ENCODE results near the gene RTBDN.
"Not testable (repeated sequence)": the region's sequence is repeated elsewhere in the genome, so short reads cannot be mapped to it uniquely, and the experiment has no call there.

RTBDN gene

DNA sequence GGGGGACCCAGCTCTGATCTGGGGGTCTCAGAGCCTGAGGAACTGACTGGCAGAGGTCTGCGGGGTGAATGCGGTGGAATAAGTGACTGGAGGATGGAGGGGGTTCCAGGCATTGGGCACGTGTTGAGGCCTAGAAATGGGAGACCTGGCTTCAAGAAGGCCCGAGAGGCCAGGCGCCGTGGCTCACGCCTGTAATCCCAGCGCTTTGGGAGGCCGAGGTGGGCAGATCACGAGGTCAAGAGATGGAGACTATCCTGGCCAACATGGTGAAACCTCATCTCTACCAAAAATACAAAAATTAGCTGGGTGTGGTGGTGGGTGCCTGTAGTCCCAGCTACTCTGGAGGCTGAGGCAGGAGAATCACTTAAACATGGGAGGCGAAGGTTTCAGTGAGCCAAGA lies 16.6 kb downstream of the RTBDN start:
- not testable (repeated sequence) for DNase-seq

DNA sequence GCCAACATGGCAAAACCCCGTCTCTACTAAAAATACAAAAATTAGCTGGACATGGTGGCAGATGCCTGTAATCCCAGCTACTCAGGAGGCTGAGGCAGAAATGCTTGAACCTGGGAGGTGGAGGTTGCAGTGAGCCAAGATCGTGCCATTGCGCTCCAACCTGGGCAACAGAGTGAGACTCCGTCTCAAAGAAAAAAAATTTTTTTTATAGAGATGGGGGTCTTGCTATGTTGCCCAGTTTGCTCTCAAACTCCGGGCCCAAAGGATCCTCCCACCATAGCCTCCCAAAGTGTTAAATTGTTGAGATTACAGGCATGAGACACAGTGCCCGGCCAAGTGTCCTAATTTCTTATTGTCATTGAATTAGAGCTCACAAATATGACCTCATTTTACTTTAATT lies 17.2 kb downstream of the RTBDN start:
- DNase-seq, result not testable (repeated sequence)

DNA sequence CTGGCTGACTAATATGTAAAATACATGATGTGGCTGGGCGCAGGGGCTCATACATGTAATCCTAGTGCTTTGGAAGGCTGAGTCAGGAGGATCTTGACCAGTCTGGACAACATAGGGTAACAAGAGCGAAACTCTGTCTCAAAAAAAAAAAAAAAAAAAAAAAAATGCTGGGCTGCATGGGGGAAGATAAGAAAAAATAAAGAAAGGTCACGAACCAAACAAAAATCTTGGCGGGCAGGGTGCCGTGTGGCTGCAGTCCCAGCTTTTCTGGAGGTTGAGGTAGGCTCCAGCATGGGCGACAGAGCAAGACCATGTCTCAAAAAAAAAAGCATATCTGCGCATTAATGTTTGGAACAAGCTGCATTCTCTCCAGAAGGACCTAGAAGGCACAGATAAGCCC lies 19.3 kb downstream of the RTBDN start:
- no peak for DNase-seq

DNA sequence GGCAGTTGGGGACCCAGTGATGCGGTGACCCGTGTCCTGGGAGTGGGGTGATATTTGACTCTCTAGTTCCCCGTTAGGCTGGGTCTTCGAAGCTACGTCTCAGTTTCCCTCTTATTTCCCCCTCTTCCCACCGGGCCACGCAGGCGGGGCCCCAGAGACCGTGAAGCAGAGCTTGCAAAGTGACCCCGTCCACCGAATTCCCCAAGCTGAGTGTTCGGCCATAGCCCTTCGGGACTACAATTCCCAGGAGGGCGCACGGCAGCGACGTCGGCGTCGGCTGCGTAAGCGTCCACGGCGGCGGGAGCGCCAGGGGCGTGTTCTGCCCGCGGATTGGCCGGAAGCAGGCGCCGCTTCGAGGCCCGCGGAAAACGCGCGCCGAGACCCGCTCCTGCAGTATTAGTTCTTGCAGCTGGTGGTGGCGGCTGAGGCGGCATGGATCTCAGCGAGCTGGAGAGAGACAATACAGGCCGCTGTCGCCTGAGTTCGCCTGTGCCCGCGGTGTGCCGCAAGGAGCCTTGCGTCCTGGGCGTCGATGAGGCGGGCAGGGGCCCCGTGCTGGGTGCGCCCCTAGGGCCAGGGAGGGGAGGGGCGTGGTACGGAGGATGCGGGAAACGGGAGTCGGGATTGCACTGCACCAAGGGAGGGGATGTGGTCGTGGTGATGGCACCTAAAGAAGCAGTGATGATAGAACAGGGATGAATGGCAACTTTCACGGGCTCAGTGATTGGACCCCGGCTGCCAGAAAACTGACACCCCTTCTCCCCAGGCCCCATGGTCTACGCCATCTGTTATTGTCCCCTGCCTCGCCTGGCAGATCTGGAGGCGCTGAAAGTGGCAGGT lies 27.9 kb downstream of the RTBDN start, which contains the start of gene RNASEH2A:
RNASEH2A (plus strand) TSS at position 343 of the 840 bp plus-strand sequence; CDS start at position 433, 90 bp downstream.
- DNase-seq, result peak; percentile 52 to 93

DNA sequence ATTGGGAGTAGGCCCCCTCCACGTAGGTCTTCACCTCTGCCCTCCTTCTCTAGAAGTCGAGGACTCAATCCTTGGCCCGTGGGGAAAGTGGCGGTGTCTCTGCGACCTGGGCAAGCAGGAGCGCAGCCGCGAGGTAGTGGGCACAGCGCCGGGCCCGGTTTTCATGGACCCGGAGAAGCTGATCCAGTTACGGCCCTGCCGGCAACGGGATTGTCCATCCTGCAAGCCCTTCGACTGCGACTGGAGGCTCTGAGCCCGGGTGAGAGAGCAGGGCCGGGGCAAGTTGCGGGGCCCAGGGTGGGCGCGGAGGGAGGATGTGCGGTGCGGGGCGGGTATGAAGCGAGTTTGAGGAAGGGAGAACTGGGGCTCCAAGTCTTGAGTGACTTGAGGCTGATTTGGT lies 30.3 kb downstream of the RTBDN start:
- no peak for DNase-seq

DNA sequence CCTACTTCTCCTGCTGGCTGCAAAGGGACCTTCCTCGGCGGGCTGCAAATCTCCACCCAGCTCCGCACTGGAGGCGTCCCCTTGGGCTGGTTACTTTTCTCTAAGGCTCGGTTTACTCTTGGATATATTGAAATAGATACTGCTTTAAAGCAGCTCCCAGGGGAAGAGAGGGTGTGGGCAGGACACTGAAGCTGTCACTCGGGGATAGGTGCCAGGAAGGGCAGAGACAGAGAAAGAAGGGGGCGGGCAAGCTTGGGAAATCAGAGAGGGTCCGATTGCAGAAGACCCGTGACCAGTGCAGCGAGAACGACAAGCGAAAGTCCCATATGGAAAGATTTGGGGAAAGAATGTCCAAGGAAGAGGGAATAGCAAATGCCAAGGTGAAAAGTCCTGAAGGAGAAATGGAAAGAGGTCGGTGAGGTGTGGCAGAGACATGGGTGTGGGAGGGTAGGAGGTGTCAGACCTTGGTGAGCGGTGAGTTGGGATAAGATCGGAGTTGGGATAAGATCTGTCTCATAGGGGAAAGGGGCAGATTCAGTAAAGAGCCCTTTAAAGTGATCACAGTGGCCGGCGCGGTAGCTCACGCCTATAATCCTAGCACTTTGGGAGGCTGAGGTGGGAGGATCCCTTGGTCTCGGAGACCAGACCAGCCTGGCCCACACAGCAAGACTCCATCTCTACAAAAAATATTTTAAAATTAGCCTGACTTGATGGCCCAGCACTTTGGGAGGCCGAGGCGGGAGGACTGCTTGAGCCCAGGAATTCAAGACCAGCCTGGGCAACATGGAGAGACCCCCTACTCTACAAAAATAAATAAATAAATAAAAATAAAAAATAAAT lies 31.9 kb downstream of the RTBDN start:
- no peak for DNase-seq

DNA sequence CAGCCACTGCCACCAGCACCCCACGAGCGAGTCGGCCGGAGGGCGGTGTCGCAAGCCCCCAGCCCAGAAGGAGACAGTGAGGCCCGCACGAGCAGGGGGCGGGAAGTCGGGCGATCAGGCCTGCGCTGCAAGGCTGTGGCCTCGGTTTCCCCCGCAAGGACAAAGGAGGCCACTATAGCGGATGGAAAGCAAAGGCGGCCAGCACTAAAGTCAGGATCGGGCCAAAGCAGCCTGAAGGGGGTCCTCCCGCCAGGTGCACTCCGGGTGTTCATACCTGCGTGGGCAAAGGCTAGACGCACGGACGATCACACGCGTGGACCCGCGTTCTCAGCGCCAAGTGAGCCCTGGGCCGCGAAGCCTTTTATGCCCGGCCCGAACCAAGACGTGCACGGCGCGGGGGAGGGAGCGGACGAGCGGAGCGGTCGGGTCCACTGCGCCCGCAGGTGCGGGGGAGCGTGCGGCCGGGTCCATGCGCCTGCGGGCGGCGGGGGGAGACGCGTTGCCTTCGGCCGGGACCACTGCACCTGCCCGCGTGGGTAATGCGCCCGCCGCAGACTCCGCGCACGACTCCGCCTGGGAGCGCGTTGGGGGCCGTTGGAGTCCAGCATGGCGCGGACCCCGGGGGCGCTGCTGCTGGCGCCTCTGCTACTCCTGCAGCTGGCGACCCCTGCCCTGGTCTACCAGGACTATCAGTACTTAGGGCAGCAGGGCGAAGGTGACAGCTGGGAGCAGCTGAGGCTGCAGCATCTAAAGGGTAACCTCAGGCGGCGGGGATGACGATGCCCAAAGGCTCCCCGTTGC lies 32.7 kb downstream of the RTBDN start, which contains the start of the genes PRDX2 and THSD8:
PRDX2 (minus strand) TSS at position 335 of the 801 bp plus-strand sequence. CDS start 539 bp downstream, outside the sequence.
THSD8 (plus strand) TSS at position 604 of the 801 bp plus-strand sequence; CDS start at position 607, 3 bp downstream.
- peak; percentile 56 to 90 for DNase-seq

DNA sequence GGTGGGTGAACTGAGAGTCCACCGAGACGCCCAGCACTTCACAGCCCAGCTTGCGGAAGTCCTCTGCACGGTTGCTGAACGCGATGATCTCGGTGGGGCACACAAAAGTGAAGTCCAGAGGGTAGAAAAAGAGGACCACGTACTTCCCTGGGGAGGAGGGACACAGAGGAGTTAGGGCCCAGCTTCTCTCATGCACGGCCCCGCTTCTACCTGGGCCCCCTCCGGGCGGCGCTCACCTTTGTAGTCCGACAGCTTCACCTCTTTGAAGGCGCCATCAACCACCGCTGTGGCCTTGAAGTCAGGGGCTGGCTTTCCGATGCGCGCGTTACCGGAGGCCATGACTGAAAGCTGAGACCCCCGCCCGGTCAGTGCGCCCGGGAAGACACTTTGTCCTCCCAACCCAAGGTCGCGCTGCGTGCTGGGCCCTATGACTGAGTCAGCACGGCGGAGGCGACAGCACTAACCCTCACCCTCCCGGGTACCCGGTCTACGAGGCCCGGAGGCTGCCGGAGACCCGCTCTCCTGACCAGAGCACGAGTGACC lies 33.4 kb downstream of the RTBDN start:
- DNase-seq, result peak in 1 of 2 experiments; percentile 31

DNA sequence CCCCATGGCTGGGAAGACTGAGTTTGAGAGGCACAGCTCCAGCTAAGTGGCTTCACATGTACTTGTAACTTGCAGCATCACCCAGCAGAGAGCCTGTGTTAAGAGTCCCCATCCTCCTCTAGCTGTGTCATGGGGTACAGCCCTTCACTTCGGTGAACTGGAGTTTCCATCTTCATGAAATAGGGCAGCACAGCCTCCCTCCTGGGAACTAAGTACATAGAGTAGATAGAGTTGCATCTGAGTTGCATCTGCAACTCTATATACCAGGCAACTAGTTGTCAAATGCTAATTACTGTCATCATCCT lies 34.0 kb downstream of the RTBDN start:
- no peak for DNase-seq

DNA sequence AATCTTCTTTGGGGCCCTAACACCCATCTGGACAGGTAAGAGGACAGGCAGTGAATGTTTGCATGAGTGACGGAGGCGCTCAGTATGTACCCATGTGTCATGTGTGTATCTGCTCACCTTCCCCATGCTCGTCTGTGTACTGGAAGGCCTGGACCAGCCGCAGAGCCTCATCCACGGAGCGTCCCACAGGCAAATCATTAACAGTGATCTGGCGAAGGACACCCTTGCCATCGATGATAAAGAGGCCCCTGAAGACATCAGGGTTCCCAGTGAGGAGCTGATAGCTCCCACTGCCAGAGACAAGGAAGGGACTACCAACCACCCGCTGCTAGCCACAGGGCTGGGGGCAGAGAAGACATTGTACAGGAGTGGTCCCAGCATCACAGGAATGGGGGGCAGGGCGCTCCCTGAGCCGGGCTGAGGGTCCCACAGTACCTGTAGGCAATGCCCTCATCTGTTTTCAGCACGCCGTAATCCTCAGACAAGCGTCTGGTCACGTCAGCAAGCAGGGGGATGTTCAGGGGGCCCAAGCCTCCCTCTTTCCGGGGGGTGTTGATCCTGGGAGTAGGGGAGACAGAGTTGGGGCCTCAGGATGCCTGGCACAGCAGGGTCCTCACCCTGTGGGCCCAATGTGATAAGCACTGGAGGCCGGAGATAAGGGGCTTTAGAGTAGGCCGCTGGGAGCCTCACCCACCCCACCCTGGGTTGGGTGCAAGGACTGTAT lies 34.5 kb downstream of the RTBDN start:
- DNase-seq, result no peak

DNA sequence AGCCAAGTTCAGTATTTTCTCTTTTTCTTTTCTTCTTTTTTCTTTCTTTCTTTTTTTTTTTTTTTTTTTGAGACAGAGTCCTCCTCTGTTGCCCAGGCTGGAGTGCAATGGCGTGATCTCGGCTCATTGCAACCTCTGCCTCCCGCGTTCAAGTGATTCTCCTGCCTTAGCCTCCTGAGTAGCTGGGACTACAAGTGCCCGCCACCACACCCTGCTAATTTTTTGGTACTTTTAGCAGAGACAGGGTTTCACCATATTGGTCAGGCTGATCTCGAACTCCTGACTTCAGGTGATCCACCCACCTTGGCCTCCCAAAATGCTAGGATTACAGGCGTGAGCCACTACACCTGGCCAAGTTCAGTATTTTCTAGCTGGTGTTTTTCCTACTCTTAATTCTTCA lies 36.8 kb downstream of the RTBDN start:
- not testable (repeated sequence) for DNase-seq

DNA sequence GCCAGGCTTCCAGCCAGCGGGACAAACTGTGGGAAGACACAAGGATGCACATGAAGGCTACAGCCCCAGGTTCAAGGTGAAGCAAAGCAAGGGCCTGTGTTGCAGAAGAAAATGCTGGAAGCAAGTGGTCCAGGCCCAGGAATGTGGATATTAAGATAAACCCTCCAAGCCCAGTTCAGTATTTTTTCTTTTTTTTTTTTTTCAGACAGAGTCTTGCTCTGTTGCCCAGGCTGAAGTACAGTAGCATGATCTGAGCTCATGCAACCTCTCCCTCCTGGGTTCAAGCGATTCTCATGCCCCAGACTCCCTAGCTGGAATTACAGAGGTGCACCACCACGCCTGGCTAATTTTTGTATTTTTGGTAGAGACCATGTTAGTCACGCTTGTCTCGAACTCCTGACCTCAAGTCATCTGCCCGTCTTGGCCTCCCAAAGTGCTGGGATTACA lies 37.2 kb downstream of the RTBDN start:
- DNase-seq, result no peak

DNA sequence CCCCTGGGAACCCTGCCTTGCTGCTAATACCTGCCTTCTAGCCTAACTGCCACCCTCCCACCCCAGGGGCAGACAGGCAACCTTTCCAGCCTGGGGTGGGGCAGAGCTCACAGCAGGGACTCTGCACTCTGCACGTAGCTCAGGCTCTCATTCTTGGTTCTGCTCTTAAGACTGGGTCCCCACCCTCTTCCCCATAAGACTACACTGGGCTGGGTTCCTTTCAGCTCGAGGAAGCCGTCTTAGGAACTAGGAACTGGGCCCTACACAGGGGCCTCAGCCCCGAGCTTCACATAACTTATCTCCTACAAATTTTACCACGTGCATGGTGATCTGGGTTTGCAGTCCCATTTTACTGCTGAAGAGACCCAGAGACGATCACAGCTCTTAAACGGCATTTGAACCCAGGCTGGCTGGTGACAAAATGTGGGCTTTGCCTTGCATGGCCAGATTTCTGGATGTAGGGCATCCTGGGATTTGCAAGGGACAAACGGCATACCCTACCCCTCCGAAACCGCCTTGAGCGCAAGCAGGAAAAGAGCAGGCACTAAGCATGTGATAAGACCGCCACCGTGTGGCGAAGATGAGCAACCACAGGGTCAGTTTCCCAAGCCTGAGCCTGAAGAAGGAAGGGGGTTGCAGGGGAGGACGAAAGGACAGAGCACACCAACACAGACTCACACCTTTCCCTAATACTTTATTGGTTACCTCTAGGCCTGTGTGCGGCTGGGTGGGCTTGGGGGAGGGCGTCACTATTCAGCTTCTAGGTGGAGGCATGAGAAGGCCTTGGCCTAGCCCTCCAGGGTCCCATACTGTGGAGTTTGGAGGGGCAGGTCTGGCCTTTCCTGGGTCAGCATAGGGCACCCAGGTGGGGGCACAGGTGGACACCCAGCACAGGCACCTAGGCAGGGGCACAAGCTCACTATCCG lies 38.0 kb downstream of the RTBDN start:
- DNase-seq, result peak; percentile 50 to 76

DNA sequence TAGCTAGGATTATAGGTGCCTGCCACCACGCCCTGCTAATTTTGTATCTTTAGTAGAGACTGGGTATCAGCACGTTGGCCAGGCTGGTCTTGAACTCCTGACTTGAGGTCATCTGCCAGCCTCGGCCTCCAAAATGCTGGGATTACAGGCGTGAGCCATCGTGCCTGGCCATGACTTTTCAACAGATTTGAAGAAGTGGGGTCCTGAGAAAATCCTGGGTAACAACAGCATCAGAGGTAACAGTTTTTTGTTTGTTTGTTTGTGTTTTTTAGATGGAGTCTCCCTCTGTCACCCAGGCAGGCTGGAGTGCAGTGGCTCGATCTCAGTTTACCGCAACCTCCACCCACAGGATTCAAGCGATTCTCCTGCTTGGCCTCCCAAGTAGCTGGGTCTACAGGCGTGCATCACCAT lies 39.4 kb downstream of the RTBDN start:
- DNase-seq, result no peak

DNA sequence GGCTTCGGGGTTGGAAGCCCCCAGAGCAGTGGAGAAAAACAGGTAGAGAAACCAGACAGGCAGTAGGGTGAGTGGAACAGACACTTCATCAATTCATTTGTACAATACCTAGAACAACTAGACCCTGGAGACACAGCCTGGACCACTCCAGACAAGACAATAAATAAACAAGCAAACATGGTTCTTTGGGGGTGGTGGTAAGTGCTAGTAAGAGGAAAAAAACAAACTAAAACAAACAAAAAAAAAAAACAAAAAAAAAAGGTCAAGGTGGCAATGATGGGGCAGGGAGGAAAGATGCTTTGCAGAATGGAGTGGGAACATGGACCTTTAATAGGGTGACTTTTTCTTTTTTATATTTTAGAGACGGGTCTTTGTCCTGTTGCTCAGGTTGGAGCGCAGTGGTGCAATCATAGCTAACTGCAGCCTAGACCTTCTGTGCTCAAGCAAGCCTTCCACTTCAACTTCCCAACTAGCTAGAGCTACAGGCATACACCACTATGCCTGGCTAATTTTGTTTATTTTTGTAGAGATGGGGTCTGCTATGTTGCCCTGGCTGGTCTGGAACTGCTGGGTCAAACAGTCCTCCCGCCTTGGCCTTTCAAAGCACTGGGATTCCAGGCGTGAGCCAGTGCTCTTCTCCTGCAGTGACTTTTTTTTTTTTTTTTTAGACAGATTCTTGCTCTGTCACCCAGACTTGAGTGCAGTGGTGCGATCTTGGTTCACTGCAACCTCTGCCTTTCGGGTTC lies 40.0 kb downstream of the RTBDN start:
- no peak for DNase-seq

DNA sequence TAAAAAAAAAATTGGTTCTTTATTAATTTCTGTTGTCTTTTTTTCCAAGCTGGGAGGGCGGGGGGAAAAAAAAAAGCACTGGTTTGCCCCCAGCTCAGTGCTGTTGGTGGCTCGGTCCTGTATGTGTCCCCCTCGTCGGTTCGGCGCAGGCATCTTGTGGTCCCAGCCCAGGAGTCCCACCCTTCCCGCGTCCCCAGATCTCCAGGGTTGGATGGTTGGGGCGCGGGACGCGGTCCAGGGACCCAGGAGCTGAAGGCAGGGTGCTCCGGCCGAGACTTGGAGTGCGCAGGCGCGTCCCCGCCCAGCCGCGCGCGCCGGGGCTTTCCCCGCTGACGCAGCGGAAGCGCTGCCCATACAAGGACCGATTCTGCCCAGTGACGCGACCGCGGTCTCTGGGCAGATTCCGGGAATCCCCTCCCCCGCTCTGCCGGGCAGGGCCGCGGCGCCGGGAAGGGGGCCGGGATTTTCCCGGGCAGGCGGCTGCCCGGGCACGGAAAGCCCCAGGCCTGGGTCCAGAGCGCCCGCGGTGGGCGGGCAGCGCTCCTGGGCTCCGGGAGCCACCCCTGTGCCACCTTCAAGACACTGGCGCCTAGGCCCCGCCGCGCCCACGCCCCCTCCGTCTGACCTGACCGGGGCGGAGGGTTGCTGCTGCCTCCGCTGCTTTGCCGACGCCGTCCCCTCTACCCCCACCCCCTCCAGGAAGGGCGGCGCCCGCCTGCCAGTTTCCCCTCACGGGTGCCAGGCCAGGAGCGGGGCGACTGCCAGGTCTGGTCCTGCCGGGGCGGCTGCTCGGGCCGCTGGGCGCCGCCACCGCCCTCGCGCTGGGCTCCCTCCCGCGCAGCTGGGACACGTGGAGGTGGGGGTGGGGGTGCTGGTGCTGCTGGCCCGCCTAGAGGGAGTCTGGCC lies 40.8 kb downstream of the RTBDN start:
- DNase-seq, result peak; percentile 54 to 87

DNA sequence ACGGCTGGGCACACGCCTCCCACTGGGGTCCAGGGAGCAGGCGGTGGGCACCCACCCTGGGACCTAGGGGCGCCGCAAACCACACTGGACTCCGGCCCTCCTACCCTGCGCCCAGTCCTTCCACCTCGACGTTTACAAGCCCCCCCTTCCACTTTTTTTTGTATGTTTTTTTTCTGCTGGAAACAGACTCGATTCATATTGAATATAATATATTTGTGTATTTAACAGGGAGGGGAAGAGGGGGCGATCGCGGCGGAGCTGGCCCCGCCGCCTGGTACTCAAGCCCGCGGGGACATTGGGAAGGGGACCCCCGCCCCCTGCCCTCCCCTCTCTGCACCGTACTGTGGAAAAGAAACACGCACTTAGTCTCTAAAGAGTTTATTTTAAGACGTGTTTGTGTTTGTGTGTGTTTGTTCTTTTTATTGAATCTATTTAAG lies 41.5 kb downstream of the RTBDN start:
- DNase-seq, result no peak

DNA sequence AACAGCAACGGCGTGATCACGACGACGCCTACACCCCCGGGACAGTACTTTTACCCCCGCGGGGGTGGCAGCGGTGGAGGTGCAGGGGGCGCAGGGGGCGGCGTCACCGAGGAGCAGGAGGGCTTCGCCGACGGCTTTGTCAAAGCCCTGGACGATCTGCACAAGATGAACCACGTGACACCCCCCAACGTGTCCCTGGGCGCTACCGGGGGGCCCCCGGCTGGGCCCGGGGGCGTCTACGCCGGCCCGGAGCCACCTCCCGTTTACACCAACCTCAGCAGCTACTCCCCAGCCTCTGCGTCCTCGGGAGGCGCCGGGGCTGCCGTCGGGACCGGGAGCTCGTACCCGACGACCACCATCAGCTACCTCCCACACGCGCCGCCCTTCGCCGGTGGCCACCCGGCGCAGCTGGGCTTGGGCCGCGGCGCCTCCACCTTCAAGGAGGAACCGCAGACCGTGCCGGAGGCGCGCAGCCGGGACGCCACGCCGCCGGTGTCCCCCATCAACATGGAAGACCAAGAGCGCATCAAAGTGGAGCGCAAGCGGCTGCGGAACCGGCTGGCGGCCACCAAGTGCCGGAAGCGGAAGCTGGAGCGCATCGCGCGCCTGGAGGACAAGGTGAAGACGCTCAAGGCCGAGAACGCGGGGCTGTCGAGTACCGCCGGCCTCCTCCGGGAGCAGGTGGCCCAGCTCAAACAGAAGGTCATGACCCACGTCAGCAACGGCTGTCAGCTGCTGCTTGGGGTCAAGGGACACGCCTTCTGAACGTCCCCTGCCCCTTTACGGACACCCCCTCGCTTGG lies 42.1 kb downstream of the RTBDN start:
- peak; percentile 30 to 69 for DNase-seq

Data from NCI-H526 (cell line).